Fibroblast of peridontal ligament (primary cell): Measurements from ENCODE around the gene DPYD.

ENCODE experiments used
- DNase-seq: peaks from one replicate; pipeline ENCODE4 v3.0.0-alpha.2; 2010; ENCODE audit errors: extremely low read depth

Gene DPYD

GRCh38 chr1:97610748-97611147 is 310.1 kb downstream of the DPYD start:
- no peak for DNase-seq

- no peak for DNase-seq
These were observed 310.7 kb downstream of the DPYD start for GRCh38 chr1:97610102-97610501.

GRCh38 chr1:97608272-97608671 is 312.6 kb downstream of the DPYD start:
- DNase-seq = no peak

GRCh38 chr1:97603776-97604175 is 317.1 kb downstream of the DPYD start:
- peak; percentile 41 for DNase-seq

GRCh38 chr1:97603218-97603617 is 317.6 kb downstream of the DPYD start:
- no peak for DNase-seq

GRCh38 chr1:97599447-97599846 is 321.4 kb downstream of the DPYD start:
- DNase-seq = peak; percentile 2

GRCh38 chr1:97593192-97593591 is 327.6 kb downstream of the DPYD start:
- no peak for DNase-seq

GRCh38 chr1:97588772-97589171 is 332.1 kb downstream of the DPYD start:
- DNase-seq = no peak

- peak; percentile 17 for DNase-seq
These were observed 339.2 kb downstream of the DPYD start for GRCh38 chr1:97581614-97582051.

GRCh38 chr1:97577613-97578012 is 343.2 kb downstream of the DPYD start:
- no peak for DNase-seq

GRCh38 chr1:97573553-97573952 is 347.3 kb downstream of the DPYD start:
- peak; percentile 28 for DNase-seq

- no peak for DNase-seq
These were observed 348.3 kb downstream of the DPYD start for GRCh38 chr1:97572561-97572960.

GRCh38 chr1:97571760-97572159 is 349.1 kb downstream of the DPYD start:
- DNase-seq = peak; percentile 32

- no peak for DNase-seq
These were observed 350.1 kb downstream of the DPYD start for GRCh38 chr1:97570691-97571090.

GRCh38 chr1:97567000-97567749 is 353.7 kb downstream of the DPYD start:
- DNase-seq = no peak

- DNase-seq = no peak
These were observed 354.9 kb downstream of the DPYD start for GRCh38 chr1:97565886-97566285.

- no peak for DNase-seq
These were observed 356.9 kb downstream of the DPYD start for GRCh38 chr1:97563926-97564325.

GRCh38 chr1:97562081-97562480 is 358.8 kb downstream of the DPYD start:
- DNase-seq = peak; percentile 73

GRCh38 chr1:97560714-97561113 is 360.1 kb downstream of the DPYD start:
- no peak for DNase-seq

GRCh38 chr1:97553971-97554370 is 366.9 kb downstream of the DPYD start:
- no peak for DNase-seq

GRCh38 chr1:97551113-97551512 is 369.7 kb downstream of the DPYD start:
- peak; percentile 29 for DNase-seq

GRCh38 chr1:97545446-97545845 is 375.4 kb downstream of the DPYD start:
- no peak for DNase-seq

- no peak for DNase-seq
These were observed 380.4 kb downstream of the DPYD start for GRCh38 chr1:97540346-97540888.

GRCh38 chr1:97538113-97538512 is 382.7 kb downstream of the DPYD start:
- DNase-seq = no peak
